IMR-90 (cell line): ENCODE measurements around the gene EPHB1. TPM values are rescaled to one million over a fixed set of nuclear protein-coding genes. Genes with fewer than 3 reads are reported as not detected.

Experiments
- ATAC-seq: fragments of 200-7000 bp; cut with Tn5 transposase; 2 replicates; pipeline ENCODE4 v1.9.1; 2020; ENCODE audit warnings: low read depth, mild to moderate bottlenecking, moderate library complexity
- BruUV-seq: library from RNA; stranded (reverse); fragments of 400-500 nt; replicated peaks from 2 replicates; lab custom pipeline; 2021; lab: Mats Ljungman, UMichigan
- CTCF ChIA-PET: fragments of 300-600 bp; formaldehyde crosslinking; extraction: SDS; loops from one replicate; lab custom pipeline; 2021; ENCODE audit warnings: antibody characterized with exemption; lab: Yijun Ruan, JAX
- POLR2A ChIA-PET: fragments of 300-600 bp; sonication (Branson Sonifier 250); formaldehyde crosslinking; loops from one replicate; lab custom pipeline; 2022; ENCODE audit warnings: antibody characterized with exemption; ENCODE audit not compliant: unreplicated experiment; lab: Charles Lee
- DNase-seq: peaks from one replicate; pipeline ENCODE4 v3.0.0; 2013
- H2AFZ ChIP-seq: replicated peaks from 2 replicates; pipeline ENCODE3; 2013; ENCODE audit warnings: low read length, mild to moderate bottlenecking; ENCODE audit not compliant: poor library complexity
- H2AK5ac ChIP-seq: 2 replicates; pipeline ENCODE4 v1.6.1; 2013; ENCODE audit warnings: low read depth, low read length, inconsistent platforms
- H2AK9ac ChIP-seq: replicated peaks from 2 replicates; pipeline ENCODE3; 2013; ENCODE audit warnings: mild to moderate bottlenecking, low read depth, low read length, moderate library complexity; ENCODE audit not compliant: poor library complexity
- H2BK120ac ChIP-seq: 2 replicates; pipeline ENCODE4 v1.6.1; 2013; ENCODE audit warnings: low read depth, low read length, inconsistent platforms
- H2BK15ac ChIP-seq: 3 replicates; pipeline ENCODE4 v1.6.1; 2013; ENCODE audit warnings: low read depth, low read length, inconsistent platforms
- H2BK20ac ChIP-seq: 2 replicates; pipeline ENCODE4 v1.6.1; 2013; ENCODE audit warnings: low read depth, mild to moderate bottlenecking, inconsistent platforms, low read length, moderate library complexity
- H2BK5ac ChIP-seq: 2 replicates; pipeline ENCODE4 v1.6.1; 2013; ENCODE audit warnings: mild to moderate bottlenecking, low read depth, low read length, inconsistent platforms; ENCODE audit not compliant: poor library complexity, severe bottlenecking
- H3K14ac ChIP-seq: replicated peaks from 2 replicates; pipeline ENCODE4 v1.6.1; 2013; ENCODE audit warnings: low read depth, low read length, inconsistent platforms
- H3K18ac ChIP-seq: 2 replicates; pipeline ENCODE4 v1.6.1; 2013; ENCODE audit warnings: low read depth, low read length, control low read depth
- H3K23ac ChIP-seq: 2 replicates; pipeline ENCODE4 v1.6.1; 2013; ENCODE audit warnings: low read depth, low read length, inconsistent platforms
- H3K27ac ChIP-seq: 2 replicates; pipeline ENCODE4 v1.5.1; 2013; ENCODE audit warnings: mild to moderate bottlenecking, control low read depth, low read length; ENCODE audit not compliant: insufficient read depth
- H3K27me3 ChIP-seq: 2 replicates; pipeline ENCODE4 v1.6.1; 2013; ENCODE audit warnings: low read length; ENCODE audit not compliant: control insufficient read depth, insufficient read depth
- H3K36me3 ChIP-seq: 2 replicates; pipeline ENCODE4 v1.6.1; 2013; ENCODE audit warnings: low read length, mixed read lengths; ENCODE audit not compliant: control insufficient read depth, insufficient read depth
- H3K4ac ChIP-seq: 2 replicates; pipeline ENCODE4 v1.6.1; 2013; ENCODE audit warnings: low read depth, low read length, inconsistent platforms
- H3K4me1 ChIP-seq: 2 replicates; pipeline ENCODE4 v1.6.1; 2013; ENCODE audit warnings: low read length, mixed read lengths; ENCODE audit not compliant: control insufficient read depth, insufficient read depth
- H3K4me2 ChIP-seq: 2 replicates; pipeline ENCODE4 v1.6.1; 2013; ENCODE audit warnings: low read depth, mild to moderate bottlenecking, control low read depth, low read length, moderate library complexity
- H3K4me3 ChIP-seq: 2 replicates; pipeline ENCODE4 v1.5.1; 2013; ENCODE audit warnings: low read depth, mild to moderate bottlenecking, control low read depth, low read length, moderate library complexity; ENCODE audit not compliant: insufficient read depth
- H3K56ac ChIP-seq: 2 replicates; pipeline ENCODE4 v1.6.1; 2013; ENCODE audit warnings: low read length, inconsistent platforms; ENCODE audit not compliant: insufficient read depth; ENCODE audit errors: extremely low read depth
- H3K79me1 ChIP-seq, 2 experiments: 2 replicates each; pipeline ENCODE4 v1.6.1; 2013; ENCODE audit warnings: low read length in 2 of 2, inconsistent platforms in 1 of 2, low read depth in 1 of 2
- H3K9ac ChIP-seq: 2 replicates; pipeline ENCODE4 v1.6.1; 2013; ENCODE audit warnings: low read depth, low read length, control low read depth
- H3K9me1 ChIP-seq: 2 replicates; pipeline ENCODE4 v1.6.1; 2013; ENCODE audit warnings: low read length, inconsistent platforms; ENCODE audit not compliant: insufficient read depth
- H3K9me3 ChIP-seq: 2 replicates; pipeline ENCODE4 v1.6.1; 2013; ENCODE audit warnings: low read length; ENCODE audit not compliant: control insufficient read depth, insufficient read depth
- H4K20me1 ChIP-seq: 2 replicates; pipeline ENCODE4 v1.6.1; 2013; ENCODE audit warnings: low read length, inconsistent platforms; ENCODE audit not compliant: insufficient read depth
- H4K5ac ChIP-seq: 2 replicates; pipeline ENCODE4 v1.6.1; 2013; ENCODE audit warnings: mild to moderate bottlenecking, low read depth, low read length, control low read depth
- H4K8ac ChIP-seq, 2 experiments: 2 replicates each; pipeline ENCODE4 v1.6.1; 2013; ENCODE audit warnings: low read depth in 2 of 2, low read length in 2 of 2, control low read depth in 1 of 2, inconsistent platforms in 1 of 2
- H4K91ac ChIP-seq: 2 replicates; pipeline ENCODE4 v1.6.1; 2013; ENCODE audit warnings: low read depth, low read length, inconsistent platforms; ENCODE audit not compliant: insufficient read depth
- CHD1 ChIP-seq: IDR thresholded peaks from 2 replicates; pipeline ENCODE4 v1.6.1; 2012; ENCODE audit warnings: low read depth, low read length, improper control_type of control experiment
- FOS ChIP-seq: fragments of 150-350 bp; IDR thresholded peaks from 2 replicates; pipeline ENCODE4 v1.6.1; 2016; ENCODE audit warnings: low read depth, low read length
- NFE2L2 ChIP-seq: fragments of 150-350 bp; IDR thresholded peaks from 2 replicates; pipeline ENCODE4 v1.6.1; 2016; ENCODE audit warnings: low read depth, mild to moderate bottlenecking, low read length
- SMC3 ChIP-seq: fragments of 150-350 bp; IDR thresholded peaks from 2 replicates; pipeline ENCODE4 v1.6.1; 2016; ENCODE audit warnings: low read depth, mild to moderate bottlenecking, antibody characterized with exemption, low read length, moderate library complexity
- USF2 ChIP-seq: fragments of 150-350 bp; IDR thresholded peaks from 2 replicates; pipeline ENCODE4 v1.6.1; 2017; ENCODE audit warnings: mild to moderate bottlenecking, antibody characterized with exemption, low read length, low read depth
- WGBS, 2 experiments: methylation state at CpG; one replicate each; pipeline versions ENCODE4 v1.1.5 to v1.1.7; 2013; ENCODE audit warnings: missing lambda C conversion rate in 2 of 2; ENCODE audit not compliant: insufficient read length in 1 of 2; ENCODE audit errors: extremely low coverage in 2 of 2; 5-methylcytosine and 5-hydroxymethylcytosine counted together
- dilution Hi-C: fragments of 300-500 bp; cut with HindIII; formaldehyde crosslinking; loops from one replicate; pipeline ENCODE4 v1.14.3; 2018; ENCODE audit warnings: low sequenced_read_pairs; ENCODE audit not compliant: unreplicated experiment
- in situ Hi-C: fragments of 300-500 bp; cut with MboI; formaldehyde crosslinking; loops from 3 replicates; pipeline ENCODE4 v1.14.3; 2019; ENCODE audit warnings: low sequenced_read_pairs, inconsistent platforms, mixed read lengths
- intact Hi-C: fragments of 100-400 bp; cut with micrococcal nuclease; formaldehyde crosslinking; loops from 2 replicates; pipeline ENCODE4 v1.10.0; 2022
- polyA plus RNA-seq, 3 experiments: library from polyadenylated mRNA; depleted of rRNA; stranded (reverse); fragments of >200 nt; gene quantifications; 2 replicates each; pipeline ENCODE4 v1.2.3, GENCODE V29; 2012; ENCODE audit warnings: low replicate concordance in 1 of 3
- total RNA-seq: library from RNA; depleted of rRNA; stranded (reverse); fragments of >200 nt; gene quantifications from 2 replicates; pipeline ENCODE4 v1.2.3, GENCODE V29; 2012

The EPHB1 gene
- total and polyA plus RNA-seq, 2 of the 4 experiments (the other 2 are of a cell fraction) = 0.17 to 0.36 TPM

DNA sequence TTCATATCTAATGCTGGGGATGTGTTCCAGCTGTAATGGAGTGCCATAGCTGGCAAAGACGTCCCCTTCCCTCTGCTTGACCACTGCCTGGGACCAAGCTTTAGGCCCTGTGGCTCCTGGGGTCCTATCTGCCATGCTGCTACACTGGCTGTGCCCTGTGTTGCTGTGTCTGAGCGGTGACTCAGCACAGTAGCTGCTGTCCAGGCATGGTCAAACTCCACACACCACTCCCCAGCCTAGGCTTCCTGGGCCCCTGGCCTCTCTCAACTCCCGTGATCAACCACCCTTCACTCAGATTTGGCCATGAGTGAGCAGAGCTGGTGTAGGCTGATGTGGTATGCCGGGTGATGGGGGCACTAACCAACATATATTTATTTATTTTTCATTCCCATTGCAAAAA is 27.0 kb downstream of the EPHB1 start:
- H4K8ac ChIP-seq = no peak overlapping the region
- DNase-seq = no peak
- no peak overlapping the region for H3K4ac ChIP-seq
- no peaks in the 10 kb centered on the region for H3K4me1 ChIP-seq
- CTCF ChIA-PET = no interaction called here
- H3K23ac ChIP-seq = no peak overlapping the region
- H2AFZ ChIP-seq = no peak overlapping the region
- H2BK20ac ChIP-seq = no peak overlapping the region
- H3K79me1 ChIP-seq = no peaks in the 10 kb centered on the region
- H2BK120ac ChIP-seq = no peak overlapping the region
- no peak overlapping the region for H2AK9ac ChIP-seq
- ATAC-seq = no peak; the same call in 1 of the 2 replicates
- no peak overlapping the region for H3K27ac ChIP-seq
- H4K91ac ChIP-seq = no peak overlapping the region
- intact Hi-C loops = no loop called here
- H4K20me1 ChIP-seq = no peaks in the 10 kb centered on the region
- dilution Hi-C loops = no loop called here
- no peaks in the 10 kb centered on the region for H3K9me1 ChIP-seq
- no peak overlapping the region for H3K4me2 ChIP-seq
- no peak overlapping the region for H3K56ac ChIP-seq
- POLR2A ChIA-PET = no interaction called here
- no peak for TF ChIP-seq NFE2L2
- TF ChIP-seq SMC3 = no peak
- TF ChIP-seq USF2 = no peak
- no peak for TF ChIP-seq FOS
- TF ChIP-seq CHD1 = no peak
- no peaks in the 10 kb centered on the region for H3K9me3 ChIP-seq
- in situ Hi-C loops = no loop called here
- no peaks in the 10 kb centered on the region for H3K36me3 ChIP-seq
- no peak overlapping the region for H3K14ac ChIP-seq
- H3K27me3 ChIP-seq = no peaks in the 10 kb centered on the region
- H4K5ac ChIP-seq = no peak overlapping the region
- H2BK5ac ChIP-seq = no peak overlapping the region
- H3K18ac ChIP-seq = no peak overlapping the region
- H2AK5ac ChIP-seq = no peak overlapping the region
- no peak overlapping the region for H2BK15ac ChIP-seq
- H3K4me3 ChIP-seq = no peak overlapping the region
- WGBS, 2 experiments = 14% methylated on average over 1 of the region's 4 CpGs; no CpG with 5 or more reads in 1 of the 2 experiments
- no TSS peak for BruUV-seq
- no peak overlapping the region for H3K9ac ChIP-seq
